Measurements from ENCODE around the gene PRICKLE2. TPM values are rescaled to one million over a fixed set of nuclear protein-coding genes. Genes with fewer than 3 reads are reported as not detected.
A peak's percentile ranks its signal among the peaks of the same experiment; 100 is the strongest.

PRICKLE2 gene
- total and polyA plus RNA-seq, 2 experiments from 2014 or later: 1.1 to 12.5 TPM

GRCh38 chr3:64266983-64267382 lies 41.7 kb upstream of the PRICKLE2 start (continued):
- no peak for TF ChIP-seq CTCF (conservative IDR thresholded peaks at IDR 0.05; ENCODE audit: low read depth in 2 of 2)

DNA sequence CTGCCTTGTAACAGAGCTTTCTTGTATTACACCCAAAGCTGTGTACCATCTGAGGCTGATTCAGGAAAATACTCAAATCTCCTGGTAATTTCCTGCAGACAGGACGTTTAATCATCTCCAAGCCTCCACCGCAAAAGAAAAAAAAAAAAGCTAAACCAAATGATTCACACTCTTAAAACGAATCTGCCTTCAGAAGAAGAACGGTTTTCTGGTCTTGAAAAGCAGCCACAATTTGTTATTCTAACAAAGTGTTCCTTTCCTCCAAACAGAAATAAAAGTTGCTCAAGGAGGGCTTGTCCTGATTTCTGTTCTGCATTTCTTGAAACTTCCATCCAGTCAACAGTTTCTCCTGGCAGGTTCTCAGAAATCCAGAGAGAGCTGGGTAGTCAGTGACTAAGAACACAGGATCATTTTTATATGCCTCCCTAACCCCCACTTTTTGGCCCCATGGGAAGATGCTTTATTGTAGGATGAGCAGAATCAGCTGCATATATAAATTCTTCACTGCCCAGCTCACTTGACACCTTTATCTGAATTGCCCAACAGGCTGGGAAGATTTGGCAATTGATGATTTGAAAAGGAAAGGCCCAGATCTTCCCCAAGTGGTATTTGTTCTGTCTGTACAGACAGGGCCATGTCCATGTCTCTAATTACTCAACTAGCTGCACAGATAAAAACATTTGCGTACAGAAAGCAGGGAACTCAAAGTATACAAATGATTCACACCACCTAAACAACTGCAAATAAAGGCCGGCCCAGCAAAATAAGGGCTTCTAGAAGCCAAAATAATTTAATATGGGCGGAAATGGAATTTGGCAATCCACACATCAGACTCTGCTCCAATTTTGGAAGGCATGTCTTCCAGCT lies 41.0 kb upstream of the PRICKLE2 start:
- Histone ChIP-seq H3K36me3 (ENCODE audit: insufficient read depth) (no peaks in the 10 kb centered on the region), H3K4me2 (0 out of 2 replicates have a peak overlapping the region, but pooled peaks have one; percentile 79), H2AFZ (no peak overlapping the region), H3K9me2 (ENCODE audit: insufficient read depth) (no peaks in the 10 kb centered on the region), H3K4me1 (ENCODE audit: insufficient read depth) (peaks cover 15% of the 10 kb centered on the region), H3K4me3 (no peak overlapping the region), H4K20me1 (replicated peaks; ENCODE audit: insufficient read depth) (no peaks in the 10 kb centered on the region), H3K79me2 (replicated peaks; ENCODE audit: insufficient read depth) (no peaks in the 10 kb centered on the region), H3F3A (replicated peaks; ENCODE audit: low read depth) (no peaks in the 10 kb centered on the region), H3K27me3 (ENCODE audit: insufficient read depth) (no peaks in the 10 kb centered on the region), H3K27ac (ENCODE audit: low read depth) (no peak overlapping the region)
- H3K36me3 Mint-ChIP-seq (ENCODE audit: low read depth): peaks cover 5% of the 10 kb centered on the region
- TF ChIP-seq REST (IDR thresholded peaks at IDR 0.05; ENCODE audit: unreplicated experiment) (no peak), EZH2 (IDR thresholded peaks at IDR 0.05; ENCODE audit: low read depth, unreplicated experiment) (no peak), ETS1 (IDR thresholded peaks at IDR 0.05) (no peak), JUNB (IDR thresholded peaks at IDR 0.05; ENCODE audit: unreplicated experiment) (no peak), ZNF331 (CRISPR knock-in tag; IDR thresholded peaks at IDR 0.05; ENCODE audit: low read depth) (no peak), STAT1 (IDR thresholded peaks at IDR 0.05; ENCODE audit: unreplicated experiment) (no peak), NANOG (IDR thresholded peaks at IDR 0.05; ENCODE audit: borderline replicate concordance) (no peak), CTCF (conservative IDR thresholded peaks at IDR 0.05; ENCODE audit: low read depth in 2 of 2) (no peak), CREB1 (CRISPR knock-in tag; IDR thresholded peaks at IDR 0.05; ENCODE audit: low read depth) (no peak), POLR2AphosphoS5 (IDR thresholded peaks at IDR 0.05; ENCODE audit: low read depth) (no peak), EZH2phosphoT487 (IDR thresholded peaks at IDR 0.05; ENCODE audit: unreplicated experiment) (no peak), ZNF114 (CRISPR knock-in tag; IDR thresholded peaks at IDR 0.05) (no peak)
- H3K27ac Mint-ChIP-seq: no peak overlapping the region
- peaks cover 2% of the 10 kb centered on the region for H3K27me3 Mint-ChIP-seq (ENCODE audit: insufficient read depth, low read depth, poor library complexity)
- H3K9me3 Mint-ChIP-seq: peaks cover 14% of the 10 kb centered on the region
- DNase-seq (ENCODE audit: low spot score) (no peak), ATAC-seq (no peak)
- peaks cover 21% of the 10 kb centered on the region for H3K4me1 Mint-ChIP-seq
- no peak overlapping the region for H3K4me3 Mint-ChIP-seq

Data from GM23338 (cell line).